ENCODE measurements around the gene FTCDNL1.

Gene FTCDNL1

GRCh38 chr2:199850718-199851500 lies at the start of gene FTCDNL1:
FTCDNL1 (minus strand) TSS chr2:199851192; CDS start chr2:199848962, 2,230 bp downstream.
- peak; percentile 84 for DNase-seq (ENCODE audit: low spot score)

GRCh38 chr2:199896617-199897016 lies 45.6 kb upstream of the FTCDNL1 start:
- no peak for DNase-seq (ENCODE audit: low spot score)

- DNase-seq (ENCODE audit: low spot score), result no peak
These were observed 44.4 kb upstream of the FTCDNL1 start for GRCh38 chr2:199895406-199895805.

GRCh38 chr2:199883474-199884212 lies 32.7 kb upstream of the FTCDNL1 start:
- DNase-seq (ENCODE audit: low spot score), result no peak

GRCh38 chr2:199882667-199883066 lies 31.7 kb upstream of the FTCDNL1 start:
- DNase-seq (ENCODE audit: low spot score), result no peak

- DNase-seq (ENCODE audit: low spot score), result no peak
These were observed 24.4 kb upstream of the FTCDNL1 start for GRCh38 chr2:199875400-199875799.

GRCh38 chr2:199874209-199874608 lies 23.2 kb upstream of the FTCDNL1 start:
- DNase-seq (ENCODE audit: low spot score), result no peak

- DNase-seq (ENCODE audit: low spot score), result no peak
These were observed 19.6 kb upstream of the FTCDNL1 start for GRCh38 chr2:199870581-199870980.

GRCh38 chr2:199869653-199870052 lies 18.7 kb upstream of the FTCDNL1 start:
- DNase-seq (ENCODE audit: low spot score), result no peak

- no peak for DNase-seq (ENCODE audit: low spot score)
These were observed 18.2 kb upstream of the FTCDNL1 start for GRCh38 chr2:199869227-199869541.

GRCh38 chr2:199868431-199869226 lies 17.6 kb upstream of the FTCDNL1 start:
- no peak for DNase-seq (ENCODE audit: low spot score)

GRCh38 chr2:199865905-199866304 lies 14.9 kb upstream of the FTCDNL1 start:
- no peak for DNase-seq (ENCODE audit: low spot score)

GRCh38 chr2:199862788-199863187 lies 11.8 kb upstream of the FTCDNL1 start:
- no peak for DNase-seq (ENCODE audit: low spot score)

GRCh38 chr2:199861132-199861774 lies 10.3 kb upstream of the FTCDNL1 start:
- peak; percentile 34 for DNase-seq (ENCODE audit: low spot score)

- no peak for DNase-seq (ENCODE audit: low spot score)
These were observed 4.8 kb upstream of the FTCDNL1 start for GRCh38 chr2:199855812-199856211.

- DNase-seq (ENCODE audit: low spot score), result peak; percentile 26
These were observed 891 bp upstream of the FTCDNL1 start for GRCh38 chr2:199851883-199852282.

GRCh38 chr2:199851501-199851810 lies 464 bp upstream of the FTCDNL1 start:
- no peak for DNase-seq (ENCODE audit: low spot score)

GRCh38 chr2:199850218-199850717 lies 724 bp downstream of the FTCDNL1 start:
- no peak for DNase-seq (ENCODE audit: low spot score)

- DNase-seq (ENCODE audit: low spot score), result peak; percentile 22
These were observed 2.4 kb downstream of the FTCDNL1 start for GRCh38 chr2:199848389-199849130.

- no peak for DNase-seq (ENCODE audit: low spot score)
These were observed 3.7 kb downstream of the FTCDNL1 start for GRCh38 chr2:199847181-199847864.

Measured in Ammon's horn (tissue), 1 donor.